OCI-LY1 (cell line): ENCODE data around the gene PYCARD.

Source experiments
- H2AFZ ChIP-seq: fragments of 200-600 bp; sonication (generic), shearing (Covaris generic); 2 replicates; pipeline ENCODE4 v1.6.0; 2014; ENCODE audit warnings: antibody characterized with exemption, mild to moderate bottlenecking, low read length
- H3F3A ChIP-seq: fragments of 200-600 bp; sonication (generic), shearing (Covaris generic); 2 replicates; pipeline ENCODE4 v1.6.0; 2014; ENCODE audit warnings: mild to moderate bottlenecking, antibody characterized with exemption, low read length, moderate library complexity; ENCODE audit not compliant: insufficient read depth
- H3K27ac ChIP-seq: fragments of 200-600 bp; sonication (generic); 2 replicates; pipeline ENCODE4 v1.5.1; 2014; ENCODE audit warnings: low read length, mixed run types, mild to moderate bottlenecking, low read depth; ENCODE audit not compliant: poor library complexity, severe bottlenecking
- H3K27me3 ChIP-seq: fragments of 200-600 bp; sonication (generic); 2 replicates; pipeline ENCODE4 v1.6.0; 2014; ENCODE audit warnings: antibody characterized with exemption, mild to moderate bottlenecking, low read length, moderate library complexity; ENCODE audit not compliant: insufficient read depth
- H3K36me3 ChIP-seq: fragments of 200-600 bp; sonication (generic); 2 replicates; pipeline ENCODE4 v1.6.1; 2014; ENCODE audit warnings: mild to moderate bottlenecking, antibody characterized with exemption, low read length, moderate library complexity, mixed read lengths; ENCODE audit not compliant: insufficient read depth
- H3K4me1 ChIP-seq: fragments of 200-600 bp; sonication (generic); 2 replicates; pipeline ENCODE4 v1.5.1; 2014; ENCODE audit warnings: mild to moderate bottlenecking, low read length, moderate library complexity; ENCODE audit not compliant: insufficient read depth, severe bottlenecking
- H3K4me2 ChIP-seq: fragments of 200-600 bp; sonication (generic), shearing (Covaris generic); 2 replicates; pipeline ENCODE4 v1.6.1; 2014; ENCODE audit warnings: low read length
- H3K4me3 ChIP-seq: fragments of 200-600 bp; sonication (generic); 2 replicates; pipeline ENCODE4 v1.5.1; 2014; ENCODE audit warnings: low read length, low read depth, mild to moderate bottlenecking, mixed read lengths; ENCODE audit not compliant: poor library complexity, severe bottlenecking
- H3K79me2 ChIP-seq: fragments of 200-600 bp; shearing (Covaris generic); 2 replicates; pipeline ENCODE4 v1.6.1; 2016; ENCODE audit warnings: mixed run types, low read length, mixed read lengths; ENCODE audit not compliant: insufficient read depth
- H3K9ac ChIP-seq: fragments of 200-600 bp; sonication (generic), shearing (Covaris generic); 2 replicates; pipeline ENCODE4 v1.6.1; 2014; ENCODE audit warnings: mild to moderate bottlenecking, low read length, mixed read lengths
- H3K9me2 ChIP-seq: fragments of 200-600 bp; sonication (generic), shearing (Covaris generic); 2 replicates; pipeline ENCODE4 v1.6.1; 2014; ENCODE audit warnings: low read depth, mild to moderate bottlenecking, low read length, mixed read lengths
- H3K9me3 ChIP-seq: fragments of 200-600 bp; shearing (Covaris generic); 2 replicates; pipeline ENCODE4 v1.6.1; 2014; ENCODE audit warnings: low read length, mixed read lengths
- H4K20me1 ChIP-seq: fragments of 200-600 bp; sonication (generic), shearing (Covaris generic); 2 replicates; pipeline ENCODE4 v1.6.0; 2016; ENCODE audit warnings: mild to moderate bottlenecking, low read length; ENCODE audit not compliant: insufficient read depth
- EZH2 ChIP-seq: fragments of 200-600 bp; sonication (generic), shearing (Covaris generic); IDR thresholded peaks from 2 replicates; pipeline ENCODE4 v1.8.0; 2017; ENCODE audit warnings: borderline replicate concordance, mixed run types, mild to moderate bottlenecking, antibody characterized with exemption, low read length, moderate library complexity, mixed read lengths
- TF ChIP-seq, protein P1 (sequence below): fragments of 200-600 bp; sonication (generic), shearing (Covaris generic); IDR thresholded peaks from 2 replicates; pipeline ENCODE4 v1.5.1; 2017; ENCODE audit warnings: mild to moderate bottlenecking, antibody characterized with exemption, low read length, moderate library complexity, mixed read lengths

Gene PYCARD

DNA sequence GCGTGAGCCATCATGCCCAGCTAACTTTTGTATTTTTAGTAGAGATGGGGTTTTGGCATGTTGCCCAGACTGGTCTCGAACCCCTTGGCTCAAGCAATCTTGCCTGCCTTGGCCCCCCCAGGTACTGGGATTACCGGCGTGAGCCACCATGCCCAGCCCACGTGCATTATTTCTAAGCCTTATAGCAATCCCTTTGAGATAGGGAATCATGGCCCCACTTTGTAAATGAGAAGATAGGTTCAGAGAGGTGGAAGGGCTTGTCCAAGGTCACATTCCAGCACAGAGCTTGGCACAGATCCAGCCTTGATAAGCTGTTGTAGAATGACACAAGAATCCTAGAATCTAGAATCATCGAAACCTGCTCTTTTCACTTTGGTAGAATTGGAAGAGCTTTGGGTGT, 4.2 kb upstream of the PYCARD start:
- Histone ChIP-seq H3K79me2 (no peaks in the 10 kb centered on the region), H3K4me1 (peaks cover 12% of the 10 kb centered on the region), H3K27me3 (peaks cover 8% of the 10 kb centered on the region; the same call in 1 of the 2 replicates), H3K4me2 (no peak overlapping the region), H2AFZ (no peak overlapping the region), H3F3A (no peaks in the 10 kb centered on the region), H3K4me3 (no peak overlapping the region), H3K27ac (no peak overlapping the region), H3K9ac (no peak overlapping the region), H3K9me2 (no peaks in the 10 kb centered on the region), H4K20me1 (no peaks in the 10 kb centered on the region), H3K36me3 (no peaks in the 10 kb centered on the region), H3K9me3 (no peaks in the 10 kb centered on the region)
- TF ChIP-seq, protein P1, sequence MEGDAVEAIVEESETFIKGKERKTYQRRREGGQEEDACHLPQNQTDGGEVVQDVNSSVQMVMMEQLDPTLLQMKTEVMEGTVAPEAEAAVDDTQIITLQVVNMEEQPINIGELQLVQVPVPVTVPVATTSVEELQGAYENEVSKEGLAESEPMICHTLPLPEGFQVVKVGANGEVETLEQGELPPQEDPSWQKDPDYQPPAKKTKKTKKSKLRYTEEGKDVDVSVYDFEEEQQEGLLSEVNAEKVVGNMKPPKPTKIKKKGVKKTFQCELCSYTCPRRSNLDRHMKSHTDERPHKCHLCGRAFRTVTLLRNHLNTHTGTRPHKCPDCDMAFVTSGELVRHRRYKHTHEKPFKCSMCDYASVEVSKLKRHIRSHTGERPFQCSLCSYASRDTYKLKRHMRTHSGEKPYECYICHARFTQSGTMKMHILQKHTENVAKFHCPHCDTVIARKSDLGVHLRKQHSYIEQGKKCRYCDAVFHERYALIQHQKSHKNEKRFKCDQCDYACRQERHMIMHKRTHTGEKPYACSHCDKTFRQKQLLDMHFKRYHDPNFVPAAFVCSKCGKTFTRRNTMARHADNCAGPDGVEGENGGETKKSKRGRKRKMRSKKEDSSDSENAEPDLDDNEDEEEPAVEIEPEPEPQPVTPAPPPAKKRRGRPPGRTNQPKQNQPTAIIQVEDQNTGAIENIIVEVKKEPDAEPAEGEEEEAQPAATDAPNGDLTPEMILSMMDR: no peak
- TF ChIP-seq EZH2: no peak

DNA sequence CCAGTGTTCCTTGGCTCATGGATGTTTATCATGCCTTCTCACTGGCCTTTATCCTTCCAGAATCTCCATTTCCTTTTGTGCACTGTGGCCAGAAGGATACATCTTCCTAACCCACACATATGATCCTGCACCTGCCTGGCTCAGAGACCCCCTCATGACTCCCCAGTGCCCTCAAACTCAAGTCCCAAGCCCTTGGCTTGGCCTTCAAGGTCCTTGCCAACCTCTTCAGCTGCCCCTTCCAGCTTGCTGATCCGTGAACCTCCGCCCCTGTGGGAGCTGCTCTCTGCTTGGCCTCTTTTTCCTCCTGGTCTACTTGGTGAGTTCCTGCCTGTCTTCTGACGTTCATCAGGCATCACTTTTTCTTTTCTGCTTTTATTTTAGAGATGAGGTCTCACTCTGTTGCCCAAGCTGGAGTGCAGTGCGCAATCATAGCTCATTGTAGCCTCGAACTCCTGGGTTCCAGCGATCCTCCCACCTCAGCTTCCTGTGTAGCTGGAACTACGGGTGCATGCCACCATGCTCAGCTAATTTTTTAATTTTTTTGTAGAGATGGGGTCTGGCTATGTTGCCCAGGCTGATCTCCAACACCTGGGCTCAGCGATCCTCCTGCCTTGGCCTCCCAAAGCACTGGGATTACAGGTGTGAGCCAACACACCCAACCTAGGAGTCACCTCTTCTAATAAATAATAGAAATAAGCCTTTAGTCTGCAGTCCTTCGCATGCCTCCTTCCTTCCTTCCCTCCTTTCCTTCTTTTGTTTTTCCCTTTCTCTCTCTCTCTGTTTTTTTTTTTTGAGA, 2.5 kb upstream of the PYCARD start:
- Histone ChIP-seq H3K36me3 (no peaks in the 10 kb centered on the region), H3K27ac (no peak overlapping the region), H3K9ac (no peak overlapping the region), H3K27me3 (peaks cover 8% of the 10 kb centered on the region; the same call in 1 of the 2 replicates), H3K79me2 (no peaks in the 10 kb centered on the region), H3K4me2 (no peak overlapping the region), H2AFZ (no peak overlapping the region), H3K9me3 (no peaks in the 10 kb centered on the region), H3F3A (0 out of 2 replicates have a peak, but pooled peaks cover 12% of the 10 kb centered on the region), H3K9me2 (no peaks in the 10 kb centered on the region), H3K4me1 (peaks cover 25% of the 10 kb centered on the region), H3K4me3 (no peak overlapping the region), H4K20me1 (no peaks in the 10 kb centered on the region)
- TF ChIP-seq, protein P1: no peak
- TF ChIP-seq EZH2: no peak

DNA sequence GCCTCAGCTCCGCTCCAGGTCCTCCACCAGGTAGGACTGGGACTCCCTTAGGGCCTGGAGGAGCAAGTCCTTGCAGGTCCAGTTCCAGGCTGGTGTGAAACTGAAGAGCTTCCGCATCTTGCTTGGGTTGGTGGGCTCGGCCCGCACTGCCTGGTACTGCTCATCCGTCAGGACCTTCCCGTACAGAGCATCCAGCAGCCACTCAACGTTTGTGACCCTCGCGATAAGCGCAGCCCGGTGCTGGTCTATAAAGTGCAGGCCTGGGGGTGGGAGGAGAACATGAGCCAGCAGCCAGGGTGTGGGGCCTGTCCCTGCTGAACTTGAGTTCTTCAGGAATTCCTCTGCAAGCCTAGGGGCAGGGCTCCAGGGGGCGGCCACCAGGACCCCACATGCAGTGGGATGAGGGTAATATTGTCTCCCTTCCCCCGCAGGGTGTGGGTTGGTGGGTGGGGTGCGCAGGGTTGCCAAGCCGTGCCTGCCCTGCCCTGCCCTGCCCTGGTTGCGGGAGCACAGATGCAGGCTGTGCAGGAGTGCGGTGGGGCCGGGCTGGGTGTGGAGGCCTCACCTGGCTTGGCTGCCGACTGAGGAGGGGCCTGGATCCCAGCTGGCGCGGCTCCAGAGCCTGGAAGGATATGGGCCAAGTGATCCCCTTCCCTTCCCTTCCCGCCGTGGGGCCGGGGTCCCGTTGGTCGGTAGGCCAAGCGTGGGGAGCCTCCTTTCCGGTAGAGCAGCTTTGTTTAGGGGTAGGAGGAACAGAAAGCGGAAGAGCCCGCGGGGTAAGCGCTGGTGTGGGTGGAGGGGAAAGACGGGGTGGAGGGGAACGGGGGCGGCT, 762 bp downstream of the PYCARD start:
- 0 out of 2 replicates have a peak, but pooled peaks cover 17% of the 10 kb centered on the region for H3F3A ChIP-seq
- H3K9me3 ChIP-seq: no peaks in the 10 kb centered on the region
- peak overlapping the region; percentile 87 for H3K4me2 ChIP-seq
- H3K79me2 ChIP-seq: no peaks in the 10 kb centered on the region
- peak overlapping the region; percentile 3 for H3K27ac ChIP-seq
- H3K36me3 ChIP-seq: peaks cover 16% of the 10 kb centered on the region; the same call in 1 of the 2 replicates
- H2AFZ ChIP-seq: no peak overlapping the region
- no peak for TF ChIP-seq EZH2
- H4K20me1 ChIP-seq: no peaks in the 10 kb centered on the region
- H3K9ac ChIP-seq: peak overlapping the region; percentile 66
- peaks cover 25% of the 10 kb centered on the region for H3K4me1 ChIP-seq
- H3K9me2 ChIP-seq: no peaks in the 10 kb centered on the region
- peak overlapping the region; percentile 72 for H3K4me3 ChIP-seq
- H3K27me3 ChIP-seq: no peaks in the 10 kb centered on the region
